Testis (tissue), 3 donors: ENCODE measurements around the gene GPBP1. TPM values are rescaled to one million over a fixed set of nuclear protein-coding genes. Genes with fewer than 3 reads are reported as not detected.

Experiments
- DNase-seq: peaks from one replicate; pipeline ENCODE4 v3.0.0-alpha.2; 2019
- H3K27ac ChIP-seq, 2 donors: fragments of 200-600 bp; sonication (generic); one replicate each; pipeline ENCODE4 v1.5.1; 2019
- H3K27me3 ChIP-seq: fragments of 200-600 bp; sonication (generic); one replicate; pipeline ENCODE4 v1.5.1; 2019
- H3K36me3 ChIP-seq: fragments of 200-600 bp; sonication (generic); one replicate; pipeline ENCODE4 v1.5.1; 2017; ENCODE audit warnings: low read depth; ENCODE audit errors: missing control alignments
- H3K4me1 ChIP-seq: fragments of 200-600 bp; sonication (generic); one replicate; pipeline ENCODE4 v1.5.1; 2019
- H3K4me3 ChIP-seq, 2 donors: fragments of 200-600 bp; sonication (generic); one replicate each; pipeline ENCODE4 v1.5.1; 2017 to 2019
- H3K9me3 ChIP-seq: fragments of 200-600 bp; sonication (generic); one replicate; pipeline ENCODE4 v1.5.1; 2017
- CTCF ChIP-seq, 3 experiments: fragments of 450-650 bp in 2 of 3; fragments of 200-600 bp in 1 of 3; sonication (generic) in 1 of 3; IDR thresholded peaks; one replicate each; pipeline ENCODE4 v1.5.1; 2016 to 2019; ENCODE audit warnings: antibody characterized with exemption in 3 of 3, mild to moderate bottlenecking in 2 of 3, moderate library complexity in 1 of 3
- POLR2A ChIP-seq: fragments of 450-650 bp; IDR thresholded peaks from one replicate; pipeline ENCODE4 v1.6.1; 2017; ENCODE audit warnings: antibody characterized with exemption, mild to moderate bottlenecking, moderate library complexity
- WGBS, 2 donors: methylation state at CpG; one replicate each; pipeline ENCODE4 v1.1.5; 2018; 5-methylcytosine and 5-hydroxymethylcytosine counted together
- intact Hi-C: fragments of 100-400 bp; cut with DNase I; formaldehyde crosslinking; loops from one replicate; pipeline ENCODE4 v1.15.1; 2023; ENCODE audit warnings: low total_unique reads
- polyA plus RNA-seq: library from polyadenylated mRNA; stranded (reverse); fragments of 350-450 nt; fragmentation: Illumina TruSeq; extraction: RNeasy Lipid Tissue Mini Kit (QIAGEN cat#74804); gene quantifications from one replicate; pipeline ENCODE4 v1.2.3, GENCODE V29; 2014; ENCODE audit warnings: low read depth, low replicate concordance; ENCODE audit not compliant: insufficient read depth
- total RNA-seq, 2 donors: library from RNA; depleted of rRNA; stranded (reverse); fragments of >200 nt; gene quantifications; one replicate each; pipeline ENCODE4 v1.2.3, GENCODE V29; 2016

Gene GPBP1
- total and polyA plus RNA-seq, 3 donors from 2014 or later = 109 to 167 (median 137) TPM

- Histone ChIP-seq H3K36me3 (no peaks in the 10 kb centered on the region), H3K9me3 (no peaks in the 10 kb centered on the region), H3K4me1 (peaks cover 4% of the 10 kb centered on the region), H3K27me3 (no peaks in the 10 kb centered on the region), H3K4me3 (no peak overlapping the region), H3K27ac (no peak overlapping the region)
- 93 to 94% methylated on average over 7 of the region's 7 CpGs for WGBS, 2 donors
- TF ChIP-seq POLR2A (no peak), CTCF (IDR thresholded peaks at IDR 0.05) (no peak)
- intact Hi-C loops = no loop called here
- no peak for DNase-seq
These were observed 33.8 kb downstream of the GPBP1 start for GRCh38 chr5:57207681-57208080.

GRCh38 chr5:57209316-57210040, 35.6 kb downstream of the GPBP1 start:
- peaks cover 4% of the 10 kb centered on the region for H3K4me1 ChIP-seq
- WGBS, 2 donors = 58 to 62% methylated on average over 2 of the region's 2 CpGs
- H3K36me3 ChIP-seq = no peaks in the 10 kb centered on the region
- no peak for DNase-seq
- no peak overlapping the region for H3K27ac ChIP-seq
- intact Hi-C loops = no loop called here
- H3K9me3 ChIP-seq = no peaks in the 10 kb centered on the region
- H3K4me3 ChIP-seq = no peak overlapping the region
- no peak for TF ChIP-seq CTCF (IDR thresholded peaks at IDR 0.05)
- no peaks in the 10 kb centered on the region for H3K27me3 ChIP-seq

GRCh38 chr5:57210633-57211032, 36.8 kb downstream of the GPBP1 start:
- intact Hi-C loops = no loop called here
- Histone ChIP-seq H3K27ac (no peak overlapping the region), H3K4me1 (peaks cover 4% of the 10 kb centered on the region), H3K4me3 (no peak overlapping the region), H3K36me3 (no peaks in the 10 kb centered on the region), H3K9me3 (no peaks in the 10 kb centered on the region), H3K27me3 (no peaks in the 10 kb centered on the region)
- DNase-seq = no peak
- TF ChIP-seq CTCF (IDR thresholded peaks at IDR 0.05) = no peak
- no peak for TF ChIP-seq POLR2A

GRCh38 chr5:57211039-57211438, 37.2 kb downstream of the GPBP1 start:
- TF ChIP-seq POLR2A (no peak), CTCF (IDR thresholded peaks at IDR 0.05) (no peak)

GRCh38 chr5:57215629-57216195, 41.9 kb downstream of the GPBP1 start:
- Histone ChIP-seq H3K36me3 (no peaks in the 10 kb centered on the region), H3K9me3 (no peaks in the 10 kb centered on the region), H3K27me3 (no peaks in the 10 kb centered on the region), H3K4me1 (peaks cover 4% of the 10 kb centered on the region), H3K27ac (no peak overlapping the region), H3K4me3 (no peak overlapping the region)
- no peak for TF ChIP-seq POLR2A
- TF ChIP-seq CTCF (IDR thresholded peaks at IDR 0.05) = no peak
- DNase-seq = no peak
- intact Hi-C loops = no loop called here
- WGBS, 2 donors = 79 to 81% methylated on average over 4 of the region's 4 CpGs

More at GRCh38 chr5:57211039-57211438, 37.2 kb downstream of the GPBP1 start:
- Histone ChIP-seq H3K27ac (no peak overlapping the region), H3K9me3 (no peaks in the 10 kb centered on the region), H3K27me3 (no peaks in the 10 kb centered on the region), H3K4me3 (no peak overlapping the region), H3K36me3 (no peaks in the 10 kb centered on the region), H3K4me1 (peaks cover 4% of the 10 kb centered on the region)
- DNase-seq = no peak
- intact Hi-C loops = no loop called here
- whole genome bisulfite sequencing, 2 donors = 81 to 84% methylated on average over 5 of the region's 5 CpGs
